ENCODE results near the gene UTP3. TPM values are rescaled to one million over a fixed set of nuclear protein-coding genes. Genes with fewer than 3 reads are reported as not detected.

The UTP3 gene
- total RNA-seq (2022; extraction: Qiagen RNA extraction), result 33.8 to 45.5 TPM (median 34.6 TPM) in 5 replicates

DNA sequence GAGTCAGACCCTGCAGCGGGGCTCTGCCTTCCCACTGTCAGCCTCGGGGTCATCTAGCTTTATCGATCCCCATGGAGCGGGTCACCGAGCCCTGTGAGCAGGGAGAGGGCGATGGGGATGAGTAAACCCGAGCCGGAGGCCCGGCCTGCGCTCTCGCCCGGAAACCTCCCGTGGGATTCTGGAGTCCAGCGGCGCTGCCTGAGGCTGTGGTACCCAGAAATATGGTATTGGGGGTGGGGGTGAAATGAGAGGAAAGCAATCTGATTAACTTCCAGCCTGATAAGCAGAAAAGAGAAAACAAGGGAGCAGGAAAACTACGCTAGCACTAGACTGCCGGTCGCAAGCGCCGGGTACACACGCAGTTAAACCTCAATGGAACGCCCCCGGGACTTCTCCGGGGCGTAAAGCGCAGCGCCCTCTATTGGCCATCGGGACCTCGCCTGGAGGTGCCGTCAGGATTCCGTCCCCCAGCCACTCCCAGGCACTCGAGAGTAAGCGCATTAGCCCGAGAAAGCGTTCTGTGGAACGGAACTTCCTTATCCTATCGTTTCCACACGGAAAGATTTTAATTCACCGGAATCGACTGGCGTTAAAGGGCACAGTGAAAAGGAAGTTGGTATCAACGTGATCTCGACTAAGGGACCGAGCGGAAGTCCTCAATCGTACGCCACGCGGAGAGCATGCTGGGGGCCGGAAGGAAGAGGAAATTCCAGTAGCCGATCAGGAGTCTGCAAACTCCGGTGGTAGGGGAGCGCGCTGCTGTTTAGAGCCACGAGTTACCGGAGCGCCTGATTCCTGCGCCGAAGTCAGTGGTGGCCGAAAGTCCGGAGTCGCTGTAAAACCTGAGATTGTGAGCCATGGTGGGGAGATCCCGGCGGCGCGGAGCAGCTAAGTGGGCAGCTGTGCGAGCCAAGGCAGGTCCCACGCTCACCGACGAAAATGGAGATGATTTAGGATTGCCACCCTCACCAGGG is at the start of gene UTP3:
TSS of gene UTP3 (plus strand) at position 712 of the 974 bp plus-strand sequence. CDS start at position 858, 146 bp downstream.

DNA sequence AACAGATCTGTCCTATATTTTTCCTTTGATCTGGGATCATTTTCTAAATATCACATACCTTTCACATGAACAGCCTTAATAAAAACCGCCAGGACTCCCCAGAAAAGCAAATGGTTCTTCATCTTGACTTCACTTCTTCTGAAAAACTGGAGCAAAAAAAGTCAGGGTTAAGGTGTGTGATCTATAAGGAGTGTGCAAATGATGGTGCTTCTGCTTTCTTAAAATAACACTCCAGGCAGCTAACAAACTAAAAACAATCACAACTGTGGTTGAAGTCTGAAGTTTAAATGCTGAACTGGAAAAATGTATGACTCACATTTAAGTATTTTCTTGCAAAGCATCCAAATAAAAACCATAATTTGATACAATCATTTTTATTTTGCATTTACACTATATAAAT is 22.0 kb upstream of the UTP3 start, which contains the start of gene JCHAIN:
TSS of gene JCHAIN (minus strand) at position 140 of the 400 bp plus-strand sequence. CDS start at position 122, 18 bp downstream.

DNA sequence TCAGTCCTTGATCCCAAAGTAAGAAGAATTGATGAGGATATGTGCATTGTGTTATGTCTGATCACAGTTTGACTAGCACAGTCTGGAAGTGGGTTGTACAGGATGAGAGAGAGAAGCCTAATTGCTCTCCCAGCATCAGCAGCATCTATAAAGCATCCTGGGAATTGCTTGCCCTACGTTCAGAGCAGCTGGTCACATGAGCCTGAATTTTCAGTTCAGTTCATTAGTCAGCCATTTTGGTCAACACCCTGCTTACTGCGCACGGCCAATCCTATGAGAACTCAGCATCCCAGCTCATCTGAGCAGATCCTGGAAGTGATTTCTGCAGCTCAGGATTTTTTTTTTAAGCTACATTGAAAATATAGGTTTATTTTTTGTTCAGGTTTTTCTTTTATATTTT is 33.4 kb downstream of the UTP3 start, which contains the start of gene RUFY3:
TSS of gene RUFY3 (plus strand) at position 218 of the 400 bp plus-strand sequence. CDS start 610 bp downstream, outside the sequence.

Other genes starting within 250 kb of the UTP3 start
- gene MUC7, start 216.3 kb upstream of the UTP3 start, total RNA-seq (2022; extraction: Qiagen RNA extraction), result not detected in 5 replicates
- not detected in 5 replicates for gene AMTN, start 170.0 kb upstream of the UTP3 start, total RNA-seq (2022; extraction: Qiagen RNA extraction)
- gene AMBN, start 96.3 kb upstream of the UTP3 start, total RNA-seq (2022; extraction: Qiagen RNA extraction), result not detected in 5 replicates
- gene ENAM, start 59.8 kb upstream of the UTP3 start, total RNA-seq (2022; extraction: Qiagen RNA extraction), result 0.02 TPM in 1 of 5 replicates, not detected in the others
- gene JCHAIN, start 22.0 kb upstream of the UTP3 start, total RNA-seq (2022; extraction: Qiagen RNA extraction), result 0.17 to 0.21 TPM (median 0.20 TPM) in 3 of 5 replicates, not detected in the others
- 6.9 to 11.2 TPM (median 7.9 TPM) in 5 replicates for gene RUFY3, start 33.4 kb downstream of the UTP3 start, total RNA-seq (2022; extraction: Qiagen RNA extraction)
- gene GRSF1, start 151.4 kb downstream of the UTP3 start, total RNA-seq (2022; extraction: Qiagen RNA extraction), result 70.4 to 83.3 TPM (median 74.7 TPM) in 5 replicates
- 4.2 to 6.9 TPM (median 5.8 TPM) in 5 replicates for gene MOB1B, start 213.8 kb downstream of the UTP3 start, total RNA-seq (2022; extraction: Qiagen RNA extraction)